GM12872 (cell line): ENCODE data around the gene RTN4RL1.

Experiments used
- CTCF ChIP-seq: IDR thresholded peaks from 3 replicates; pipeline ENCODE4 v1.5.1; 2011; ENCODE audit warnings: low read depth, mild to moderate bottlenecking, low read length, moderate library complexity; ENCODE audit not compliant: insufficient read depth

The RTN4RL1 gene

GRCh38 chr17:1946021-1946932, 78.9 kb downstream of the RTN4RL1 start:
- TF ChIP-seq CTCF, result no peak

DNA sequence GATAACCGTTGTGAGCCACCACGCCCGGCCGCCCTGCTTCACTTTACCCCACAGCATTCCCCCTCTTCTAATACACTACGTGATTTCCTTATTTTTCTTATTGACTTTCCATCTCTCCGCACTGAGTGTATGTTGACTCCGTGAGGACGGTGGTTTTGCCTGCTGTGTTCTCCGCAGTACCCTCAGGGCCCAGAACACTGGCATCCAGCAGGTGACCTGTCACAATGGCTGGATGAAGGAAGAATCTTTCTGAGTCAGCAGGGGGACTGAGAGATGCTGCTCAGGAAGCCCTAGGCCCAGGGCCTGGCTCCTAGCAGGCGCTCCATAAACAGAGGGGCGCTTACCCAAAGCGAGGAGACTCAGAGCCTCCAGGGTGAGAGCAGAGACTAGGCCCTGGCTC, 79.5 kb downstream of the RTN4RL1 start:
- no peak for TF ChIP-seq CTCF

GRCh38 chr17:1943436-1943831, 81.7 kb downstream of the RTN4RL1 start:
- no peak for TF ChIP-seq CTCF

GRCh38 chr17:1942666-1943435, 82.3 kb downstream of the RTN4RL1 start:
- no peak for TF ChIP-seq CTCF

DNA sequence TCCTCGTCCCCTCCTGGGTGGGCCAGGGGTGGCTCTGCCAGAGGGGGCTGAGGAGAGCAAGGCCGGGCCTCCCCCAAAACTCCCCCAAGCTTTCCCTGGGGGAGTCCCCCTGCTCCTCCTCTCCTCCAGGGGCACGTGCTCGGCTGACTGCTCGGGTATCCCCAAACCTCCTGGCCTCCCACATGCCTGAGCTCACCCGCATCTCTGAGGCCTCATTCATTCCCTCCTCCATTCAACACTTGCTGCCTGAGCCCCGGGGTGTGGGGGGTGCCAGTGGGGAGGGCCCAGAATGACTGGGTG, 83.1 kb downstream of the RTN4RL1 start:
- TF ChIP-seq CTCF, result no peak

- TF ChIP-seq CTCF, result no peak
Observed at GRCh38 chr17:1941272-1942065, 83.7 kb downstream of the RTN4RL1 start.

DNA sequence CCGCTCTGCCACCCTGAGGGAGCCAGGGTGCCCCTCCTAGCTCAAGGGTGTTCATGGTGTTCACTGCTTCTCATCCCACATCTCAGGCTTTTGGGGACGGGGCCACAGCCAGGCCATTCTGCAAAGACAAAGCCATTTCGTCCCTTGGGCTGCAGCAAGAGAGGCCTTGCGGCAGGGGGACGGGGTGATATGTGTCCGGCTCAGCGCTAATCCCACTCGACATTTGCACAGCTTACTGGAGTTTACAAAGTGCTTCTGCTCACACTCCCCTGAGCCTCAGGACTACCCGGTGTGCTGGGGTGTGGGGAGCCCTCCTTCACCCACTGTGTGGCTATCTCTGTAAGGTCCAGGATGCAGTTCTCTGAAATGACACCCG, 84.3 kb downstream of the RTN4RL1 start:
- no peak for TF ChIP-seq CTCF
